NCI-H2029 (cell line): ENCODE measurements around the gene GPSM1.
"Not testable (repeated sequence)": the region's sequence is repeated elsewhere in the genome, so short reads cannot be mapped to it uniquely, and the experiment has no call there.

Experiments
- DNase-seq: peaks from one replicate; lab custom pipeline; 2025; lab: John Stamatoyannopoulos, UW

The GPSM1 gene

DNA sequence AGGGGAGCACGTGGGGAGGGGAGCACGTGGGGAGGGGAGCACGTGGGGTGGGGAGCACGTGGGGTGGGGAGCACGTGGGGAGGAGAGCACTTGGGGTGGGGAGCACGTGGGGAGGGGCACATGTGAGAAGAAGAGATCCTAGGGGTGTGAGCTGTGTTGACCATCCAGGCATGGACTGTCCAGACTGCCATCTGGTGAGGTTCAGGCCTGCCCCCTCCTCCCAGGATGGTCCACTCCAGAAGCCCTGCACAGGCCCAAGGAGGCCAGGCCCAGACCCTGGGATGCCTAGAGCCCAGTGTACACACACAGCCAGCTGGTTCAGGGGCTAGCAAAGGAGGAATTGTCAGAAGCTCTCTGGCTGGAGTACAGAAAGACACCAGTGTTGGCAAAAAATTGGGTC is 70.3 kb downstream of the GPSM1 start:
- no peak for DNase-seq

DNA sequence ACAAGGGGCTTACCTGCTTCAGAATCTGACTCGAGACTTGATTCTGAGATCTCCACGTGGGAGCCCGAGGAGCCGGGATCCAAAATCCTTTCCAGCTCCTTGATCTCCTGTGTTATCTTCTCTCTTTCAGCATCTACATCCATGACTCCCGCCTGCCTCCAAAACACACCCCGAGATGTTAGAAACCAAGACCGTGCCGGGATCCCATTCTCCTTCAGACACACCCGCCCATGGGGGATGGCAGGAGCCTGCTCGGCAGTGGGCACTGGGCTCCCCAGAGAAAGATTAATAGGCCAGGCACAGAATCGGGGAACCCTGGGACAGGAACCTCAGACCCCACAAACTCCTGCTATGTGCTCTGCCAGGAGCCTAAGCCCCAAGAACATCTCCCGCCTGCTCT is 70.9 kb downstream of the GPSM1 start:
- DNase-seq = no peak

DNA sequence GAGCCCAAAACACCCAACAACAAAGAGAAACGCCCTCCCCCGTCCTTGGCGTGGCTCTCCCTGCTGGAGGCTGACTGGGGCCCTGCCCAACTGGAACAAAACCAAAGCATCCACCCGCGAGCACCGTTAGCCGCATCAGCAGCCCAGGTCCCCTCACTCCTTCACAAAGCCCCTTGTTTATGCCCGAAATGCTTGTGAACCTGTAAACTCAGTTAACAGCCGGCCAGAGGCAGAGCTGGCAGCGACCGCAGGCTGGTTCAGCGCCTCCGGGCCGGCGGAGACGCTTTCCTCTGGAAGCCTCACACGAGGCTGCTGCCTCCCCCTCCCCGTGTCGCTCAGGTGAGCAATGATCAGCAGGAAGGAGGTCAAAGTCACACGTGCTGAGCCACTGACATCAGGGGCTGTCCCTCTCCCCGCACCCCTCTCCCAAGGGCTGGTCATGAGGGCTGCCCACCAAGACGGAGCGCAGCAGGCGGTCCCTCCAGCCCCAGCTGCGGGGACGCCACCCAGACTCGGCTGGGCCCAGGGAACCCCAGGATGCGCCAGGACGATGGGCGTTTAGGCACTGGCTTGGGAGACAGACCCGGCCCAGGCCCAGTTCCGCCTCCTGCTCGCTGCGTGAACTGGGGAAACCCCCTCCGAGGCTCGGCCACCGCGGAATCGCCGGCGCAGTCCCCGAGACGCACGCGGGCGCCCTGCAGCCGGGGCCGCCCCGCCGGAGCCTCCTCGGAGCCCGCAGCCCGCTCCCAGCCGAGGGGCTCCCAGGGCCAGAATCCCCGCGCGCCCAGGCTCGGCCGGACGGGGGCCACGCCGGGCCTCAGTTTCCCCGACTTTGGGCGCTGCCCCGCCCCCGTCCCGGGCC is 72.1 kb downstream of the GPSM1 start:
- DNase-seq = no peak

DNA sequence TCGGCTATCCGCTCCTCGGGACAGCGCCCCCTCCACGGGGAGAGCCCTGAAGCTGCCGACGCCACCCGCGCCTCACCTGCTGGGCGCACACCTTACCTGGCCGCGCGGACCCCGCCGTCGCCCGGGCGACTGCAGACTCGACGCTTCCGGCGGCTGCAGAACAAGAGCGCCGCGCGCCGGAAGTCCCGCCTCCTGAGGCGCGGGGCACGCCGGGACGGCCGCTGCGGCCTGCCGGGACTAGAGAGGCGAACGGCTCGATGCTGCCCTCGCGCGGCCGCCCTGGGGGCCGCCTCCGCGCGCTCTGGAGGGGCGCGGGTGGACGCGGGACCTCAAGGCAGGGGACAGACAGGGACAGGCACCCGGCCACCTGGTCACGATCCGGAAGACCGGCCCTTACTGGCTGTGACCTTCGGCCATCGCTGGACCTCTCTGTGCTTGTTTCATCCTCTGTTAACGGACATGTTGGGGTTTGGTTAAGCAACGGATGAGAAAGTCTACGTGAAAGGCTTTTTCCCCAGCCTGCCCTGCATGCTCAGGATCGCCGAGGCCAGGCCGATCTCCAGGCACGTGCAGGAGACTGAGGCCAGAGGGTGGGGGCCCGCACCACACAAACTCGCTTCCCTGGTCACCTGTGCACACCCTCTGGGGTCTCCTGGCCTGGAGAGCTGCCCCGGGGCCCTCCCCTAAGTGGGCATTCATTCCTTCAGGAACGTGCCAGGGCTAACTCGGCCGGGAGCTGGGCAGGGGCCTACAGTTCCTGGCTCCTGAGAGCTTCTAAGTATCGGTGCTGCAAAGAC is 72.9 kb downstream of the GPSM1 start, which contains the start of gene SNAPC4:
Gene SNAPC4, minus strand, starts transcription at position 133 of the 797 bp plus-strand sequence. CDS start 1,742 bp downstream, outside the sequence.
- DNase-seq = peak; percentile 86

DNA sequence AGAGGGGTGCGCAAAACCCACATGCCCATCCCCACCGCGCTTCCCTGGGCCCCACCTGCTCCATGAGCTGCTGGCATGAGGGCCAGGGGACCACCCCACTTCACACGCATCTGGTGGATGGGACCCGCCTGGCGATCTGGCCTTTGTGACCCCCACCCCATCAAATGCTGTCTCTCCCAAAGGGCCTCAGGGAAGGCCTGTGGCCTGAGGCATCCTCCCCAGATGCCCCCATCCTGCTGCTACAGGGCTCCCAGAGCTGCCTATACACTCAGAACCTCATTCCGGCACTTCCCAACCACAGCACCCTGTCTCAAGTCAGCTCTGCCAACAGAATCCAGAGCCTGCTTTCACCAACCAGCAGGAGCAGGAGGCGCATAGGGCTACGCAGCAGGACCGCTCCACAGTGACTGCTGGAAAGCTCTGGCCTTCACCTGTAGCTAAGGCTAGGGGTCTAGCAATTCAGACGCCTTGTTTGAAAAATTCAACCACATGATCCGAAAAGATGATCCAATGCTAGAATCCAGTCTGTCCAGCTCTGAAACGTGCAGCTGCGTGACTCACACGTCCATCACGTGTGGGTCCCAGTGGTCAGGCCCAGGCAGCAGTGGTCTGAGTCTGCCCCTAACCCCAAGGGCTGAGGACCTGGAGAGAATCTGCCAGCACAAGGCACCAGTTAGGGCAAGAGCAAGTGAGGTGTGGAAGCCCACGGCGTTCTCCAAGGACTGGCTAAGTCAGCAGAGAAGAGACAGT is 74.0 kb downstream of the GPSM1 start:
- no peak for DNase-seq

DNA sequence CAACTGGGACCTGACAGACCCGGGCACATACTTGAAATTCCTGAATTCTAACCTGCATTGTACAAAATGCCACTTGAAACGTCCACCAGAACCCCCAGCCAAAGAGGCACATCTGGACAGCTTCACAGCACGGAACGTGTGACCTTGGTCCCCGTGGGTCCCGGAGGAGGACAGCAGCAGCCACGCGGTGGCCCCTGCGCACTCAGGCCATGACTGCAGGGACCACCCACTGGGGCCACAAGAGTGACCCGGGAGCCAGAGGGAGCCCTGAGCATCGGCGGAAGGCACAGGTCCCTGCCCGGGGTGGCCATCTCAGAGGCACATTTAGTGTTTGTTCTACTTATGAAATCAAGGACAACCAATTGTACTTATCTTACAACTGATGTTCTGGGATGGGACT is 74.7 kb downstream of the GPSM1 start:
- DNase-seq = no peak

DNA sequence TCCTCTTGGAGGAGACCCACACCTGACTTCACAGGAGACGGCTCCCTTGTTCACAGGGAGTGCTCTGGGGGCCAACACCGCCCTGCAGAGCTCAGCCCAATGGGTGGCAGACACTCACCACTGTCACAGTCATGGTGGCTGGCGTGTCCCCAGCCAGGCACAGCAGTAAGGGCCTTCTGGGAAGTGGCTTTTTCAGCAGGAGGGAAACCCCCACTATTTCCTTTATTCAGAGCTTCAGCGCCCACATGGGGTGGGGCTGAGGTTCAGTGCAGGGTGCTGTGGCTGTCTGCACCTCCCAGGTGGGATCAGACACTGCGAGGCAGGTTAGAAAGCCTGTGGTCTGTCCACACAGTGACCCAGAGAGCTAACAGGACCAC is 76.2 kb downstream of the GPSM1 start:
- no peak for DNase-seq

DNA sequence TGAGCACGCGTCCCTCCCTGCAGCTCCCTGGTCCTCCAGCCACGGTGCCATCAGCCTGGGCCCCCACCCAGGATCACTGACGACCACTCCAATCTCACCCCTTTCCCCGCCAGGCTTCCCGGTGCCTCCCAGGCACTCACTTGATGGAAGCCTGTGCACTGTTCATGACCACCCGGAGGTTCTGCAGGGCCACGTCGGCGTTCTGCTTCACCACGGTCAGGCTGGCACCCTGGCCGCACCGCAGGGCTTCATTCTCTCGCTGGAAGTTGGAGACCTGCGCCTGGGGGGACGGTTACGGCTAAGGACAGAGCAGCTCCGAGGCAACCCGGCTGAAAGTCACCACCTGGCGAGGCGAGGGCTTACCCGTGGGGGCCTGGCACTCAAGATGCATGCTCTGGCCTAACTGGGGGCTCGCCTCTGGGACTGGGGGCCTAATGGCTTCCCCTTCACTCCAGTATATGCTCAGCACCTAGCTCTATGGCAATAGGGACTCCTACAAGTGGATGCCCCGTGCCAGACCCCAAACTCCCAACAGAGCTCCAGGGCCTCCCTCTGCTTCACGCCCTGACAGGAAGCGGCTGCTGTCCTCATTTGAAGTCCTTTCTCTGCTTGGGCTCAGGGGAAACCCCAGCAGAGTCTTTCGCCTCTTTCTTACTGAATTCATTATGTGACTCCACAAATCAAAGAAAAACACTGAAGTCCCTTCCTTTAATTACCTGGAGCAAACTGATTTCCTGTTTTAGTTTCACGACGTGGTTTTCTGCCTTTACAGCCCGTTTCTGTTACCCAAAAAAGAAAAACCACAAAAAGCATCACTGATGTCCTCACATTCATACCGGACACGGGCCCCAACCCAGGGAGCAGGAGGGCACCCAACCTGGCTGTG is 76.8 kb downstream of the GPSM1 start:
- DNase-seq = no peak

DNA sequence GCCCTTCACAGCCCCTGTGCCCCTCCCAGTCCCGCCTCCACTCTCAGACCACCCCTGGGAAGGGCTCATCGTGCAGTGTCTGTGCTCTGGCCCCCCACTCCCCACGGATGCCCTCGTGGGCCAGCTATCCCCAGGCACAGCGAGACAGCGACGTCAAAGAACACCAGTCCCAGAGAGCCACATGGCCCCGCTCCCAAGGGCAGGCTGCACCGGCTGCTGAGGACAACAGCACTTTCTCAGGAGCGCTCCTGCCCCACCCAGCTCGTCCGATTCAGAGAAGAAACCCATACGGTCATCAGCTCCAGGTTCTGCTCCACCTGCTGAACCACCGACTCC is 77.4 kb downstream of the GPSM1 start:
- DNase-seq = no peak

DNA sequence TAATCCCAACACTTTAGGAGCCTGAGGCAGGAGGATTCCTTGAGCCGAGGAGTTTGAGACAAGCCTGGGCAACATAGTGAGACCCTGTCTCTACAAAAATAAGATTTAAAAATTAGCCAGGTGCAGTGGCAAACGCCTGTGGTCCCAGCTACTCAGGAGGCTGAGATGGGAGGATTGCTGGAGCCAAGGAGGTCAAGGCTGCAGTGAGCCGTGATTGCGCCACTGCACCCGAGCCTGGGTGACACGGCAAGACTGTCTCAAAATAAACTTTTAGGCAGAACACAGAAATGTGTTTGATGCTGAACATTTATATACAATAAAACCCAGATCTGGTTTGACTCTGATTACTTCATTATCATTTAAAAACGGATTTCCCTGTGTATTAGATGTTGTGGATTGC is 78.1 kb downstream of the GPSM1 start:
- no peak for DNase-seq

DNA sequence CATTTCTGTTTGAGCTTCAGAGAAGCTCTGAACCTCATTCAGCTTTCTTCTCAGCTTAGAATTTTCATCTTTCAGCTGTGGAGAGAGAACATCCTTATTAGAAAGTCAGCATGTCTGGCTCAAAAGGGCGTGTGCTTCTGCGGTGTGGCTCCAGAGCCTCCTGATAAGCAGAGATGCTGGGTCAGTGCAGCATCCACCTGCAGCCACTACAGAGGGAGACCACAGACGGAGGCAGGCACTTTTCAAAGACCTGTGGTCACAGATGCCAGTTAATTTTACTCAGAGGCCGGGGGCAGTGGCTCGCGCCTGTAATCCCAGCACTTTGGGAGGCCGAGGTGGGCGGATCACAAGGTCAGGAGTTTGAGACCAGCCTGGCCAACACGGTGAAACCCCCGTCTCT is 78.6 kb downstream of the GPSM1 start:
- not testable (repeated sequence) for DNase-seq

DNA sequence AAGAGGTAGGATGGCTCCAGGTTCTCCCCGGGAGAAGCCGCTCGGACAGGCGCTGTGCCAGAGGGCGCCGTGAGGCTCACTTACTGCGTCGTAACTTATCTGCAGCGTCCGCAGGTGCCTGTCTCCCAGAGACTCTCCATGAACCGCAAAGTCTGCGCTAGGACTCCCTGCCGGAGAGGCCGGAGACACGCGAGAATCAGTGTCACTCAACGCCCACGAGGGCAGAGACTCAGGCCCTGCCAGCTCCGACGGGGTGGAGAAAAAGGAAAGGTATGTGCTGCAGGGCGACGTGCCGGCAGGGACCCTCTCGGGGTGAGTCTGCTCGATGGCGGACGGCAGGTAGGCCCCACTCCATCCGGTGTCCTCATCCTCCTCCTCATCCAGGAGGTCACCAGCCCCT is 79.7 kb downstream of the GPSM1 start:
- DNase-seq = not testable (repeated sequence)

DNA sequence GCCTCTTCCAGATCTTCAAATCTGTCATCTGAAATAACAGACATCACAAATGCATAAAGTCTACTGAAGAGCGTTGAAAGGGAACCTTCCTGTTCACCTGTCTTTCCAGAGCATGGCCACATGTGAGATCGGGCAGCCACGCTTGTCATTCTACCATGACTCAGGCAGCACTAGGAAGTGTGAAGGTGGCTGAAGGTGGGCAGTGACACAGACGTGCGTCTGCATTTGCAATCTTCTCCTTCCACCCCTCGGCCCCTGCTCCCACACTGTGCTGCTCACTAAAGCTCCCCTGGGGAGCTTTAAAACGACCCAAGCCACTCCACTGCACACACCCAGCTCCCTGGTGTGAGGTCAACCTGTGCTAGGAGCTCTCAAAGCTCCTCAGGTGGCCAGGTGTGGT is 80.6 kb downstream of the GPSM1 start:
- no peak for DNase-seq
